GM10266 (cell line): Measurements from ENCODE around the gene CDH20.

Experiments used
- DNase-seq: peaks from one replicate; pipeline ENCODE4 v3.0.0; 2012; ENCODE audit errors: extremely low spot score
- CTCF ChIP-seq: IDR thresholded peaks from 2 replicates; pipeline ENCODE4 v1.5.1; 2012; ENCODE audit warnings: mild to moderate bottlenecking, low read depth; ENCODE audit not compliant: control insufficient read depth, insufficient read depth; ENCODE audit errors: missing control alignments

The CDH20 gene

GRCh38 chr18:61333746-61334490 is 688 bp downstream of the CDH20 start:
- TF ChIP-seq CTCF, result no peak
- no peak for DNase-seq

- TF ChIP-seq CTCF, result no peak
- no peak for DNase-seq
These were observed 1.2 kb downstream of the CDH20 start for GRCh38 chr18:61334491-61334850.

DNA sequence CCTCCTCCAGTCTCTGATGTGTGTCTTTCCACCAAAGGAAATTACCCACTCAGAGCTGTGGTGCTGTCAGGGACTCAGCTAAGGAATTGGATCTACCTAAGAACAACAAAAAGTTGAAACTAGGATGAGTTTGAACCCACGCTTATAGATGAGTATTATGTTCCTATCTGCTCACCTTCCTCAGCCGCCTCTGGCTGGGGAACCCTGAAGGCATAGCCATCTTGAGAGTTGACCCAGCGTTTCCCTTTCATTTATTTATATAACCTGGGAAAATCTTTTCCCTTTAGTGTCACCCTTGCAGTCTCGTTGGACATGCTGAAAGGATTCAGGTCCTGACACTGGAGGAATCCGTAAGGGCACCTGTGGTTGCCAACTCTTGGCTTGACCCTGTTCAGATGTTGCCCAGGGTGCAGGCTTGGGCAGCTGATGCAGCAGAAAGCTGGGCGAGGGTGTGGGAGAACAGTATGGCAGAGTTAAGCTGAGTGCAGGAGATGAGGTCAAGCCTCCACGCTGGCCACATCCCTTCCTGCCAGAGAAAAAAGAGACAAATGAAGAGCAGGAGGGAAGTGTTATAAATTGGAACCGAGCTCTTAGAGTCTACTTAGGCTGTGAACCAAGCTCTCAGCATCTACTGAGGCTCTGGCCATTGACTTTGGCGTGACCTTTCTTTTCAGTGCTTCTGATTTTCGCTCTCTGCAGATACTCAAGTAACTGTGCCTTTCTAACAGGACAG is 1.9 kb downstream of the CDH20 start:
- no peak for TF ChIP-seq CTCF
- DNase-seq, result no peak

DNA sequence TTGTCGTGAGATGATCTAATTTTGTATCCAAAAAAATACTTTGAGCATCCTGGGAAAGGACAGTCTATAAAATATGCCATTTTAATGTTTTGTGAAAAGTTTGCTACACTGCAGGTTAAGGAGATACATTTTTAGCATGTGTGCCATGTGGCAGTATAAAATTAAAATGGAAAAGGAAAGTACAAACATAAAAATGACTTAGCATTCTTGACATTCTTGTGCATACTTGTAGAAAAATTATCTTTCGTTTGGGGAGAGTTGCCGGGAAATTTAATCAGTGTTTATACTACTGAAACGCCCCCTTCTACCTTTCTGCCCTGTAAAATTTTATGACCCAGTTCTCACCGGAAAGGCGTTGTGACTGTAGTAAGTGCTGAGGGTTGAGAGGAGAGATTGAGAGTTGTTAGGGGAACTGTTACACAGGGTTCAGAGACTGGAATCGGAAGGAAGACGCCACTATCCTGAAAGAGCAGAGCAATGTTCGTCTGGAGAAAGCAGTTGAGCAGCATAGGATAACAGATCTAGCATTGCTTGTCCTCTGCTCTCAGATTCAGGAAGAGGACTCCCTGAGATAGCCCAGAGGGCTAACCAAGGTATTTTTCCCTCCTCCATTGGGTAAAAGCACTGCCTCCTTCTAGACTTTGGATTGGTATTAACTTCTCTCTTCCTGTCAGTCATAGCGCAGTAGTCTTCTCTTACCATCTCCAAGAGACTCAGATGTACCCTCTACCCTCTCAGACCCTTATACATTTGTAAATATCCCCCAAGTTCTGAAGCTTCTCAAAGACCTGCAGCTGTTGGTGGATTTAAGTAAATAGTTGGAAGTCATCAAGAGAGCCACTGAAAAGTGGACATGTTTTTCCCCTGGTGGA is 2.7 kb downstream of the CDH20 start:
- no peak for DNase-seq
- no peak for TF ChIP-seq CTCF

DNA sequence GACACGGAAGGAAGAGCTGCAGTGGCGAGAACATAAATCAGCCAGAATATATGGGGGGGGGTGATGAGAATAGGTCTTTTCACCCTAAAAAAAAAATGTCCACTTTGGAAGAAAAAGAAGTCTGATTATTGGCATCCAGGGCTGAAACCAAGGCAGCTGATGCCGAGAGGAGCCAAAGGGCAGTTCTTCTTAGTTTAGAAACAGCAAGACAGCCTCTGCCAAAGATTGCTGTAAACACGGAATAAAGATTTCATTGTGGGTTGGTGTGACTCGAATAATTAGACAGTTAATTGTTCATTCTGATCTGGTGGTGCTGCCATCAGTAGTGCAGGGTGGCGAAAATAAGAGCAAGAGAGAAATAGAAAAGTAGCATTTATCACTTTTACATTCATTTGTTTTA is 3.5 kb downstream of the CDH20 start:
- TF ChIP-seq CTCF, result no peak

GRCh38 chr18:61337527-61337926 is 4.3 kb downstream of the CDH20 start:
- no peak for TF ChIP-seq CTCF
- DNase-seq, result no peak

More for the DNA sequence above, 3.5 kb downstream of the CDH20 start:
- no peak for DNase-seq
